Cardiac fibroblast (primary cell): ENCODE results near the gene CYP2D6.
"Not testable (repeated sequence)": the region's sequence is repeated elsewhere in the genome, so short reads cannot be mapped to it uniquely, and the experiment has no call there.

Experiments used
- DNase-seq, 2 donors: peaks; one replicate each; pipeline versions ENCODE4 v3.0.0 to v3.0.0-alpha.2; 2010; ENCODE audit warnings: low read depth in 2 of 2
- H3K4me3 ChIP-seq, 2 donors: replicated peaks in 1 of 2; 1 replicate in 1 of 2; 2 replicates in 1 of 2; pipeline ENCODE4 v1.5.1; 2011; ENCODE audit warnings: low read depth in 2 of 2, low read length in 2 of 2, mild to moderate bottlenecking in 2 of 2, moderate library complexity in 1 of 2
- CTCF ChIP-seq: IDR thresholded peaks from one replicate; pipeline ENCODE4 v1.5.1; 2011; ENCODE audit warnings: low read depth, mild to moderate bottlenecking, low read length, inconsistent platforms

CYP2D6 gene

GRCh38 chr22:42138122-42138770 lies 7.6 kb upstream of the CYP2D6 start:
- H3K4me3 ChIP-seq = no peak overlapping the region
- no peak for TF ChIP-seq CTCF
- DNase-seq = no peak

DNA sequence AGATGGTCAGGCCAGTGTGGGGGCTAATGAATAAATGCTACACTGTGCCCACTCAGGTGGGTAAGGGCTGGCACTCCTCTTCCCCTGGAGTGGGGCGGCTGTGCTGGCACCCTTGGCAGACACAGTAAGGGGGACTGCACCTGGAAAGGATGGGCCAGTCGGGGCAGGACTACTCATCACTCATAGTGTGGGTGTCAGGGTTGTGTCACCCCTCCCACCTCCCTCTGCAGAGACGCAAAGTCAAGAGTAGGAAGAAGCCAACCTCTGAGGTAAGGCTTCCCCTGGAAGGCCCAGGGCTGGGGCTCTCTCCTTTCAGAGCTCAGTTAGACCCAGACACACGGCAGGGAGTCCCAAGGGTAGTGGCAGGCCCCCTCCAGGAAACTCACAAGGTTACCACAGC lies 5.1 kb upstream of the CYP2D6 start:
- not testable (repeated sequence) for H3K4me3 ChIP-seq, DNase-seq

DNA sequence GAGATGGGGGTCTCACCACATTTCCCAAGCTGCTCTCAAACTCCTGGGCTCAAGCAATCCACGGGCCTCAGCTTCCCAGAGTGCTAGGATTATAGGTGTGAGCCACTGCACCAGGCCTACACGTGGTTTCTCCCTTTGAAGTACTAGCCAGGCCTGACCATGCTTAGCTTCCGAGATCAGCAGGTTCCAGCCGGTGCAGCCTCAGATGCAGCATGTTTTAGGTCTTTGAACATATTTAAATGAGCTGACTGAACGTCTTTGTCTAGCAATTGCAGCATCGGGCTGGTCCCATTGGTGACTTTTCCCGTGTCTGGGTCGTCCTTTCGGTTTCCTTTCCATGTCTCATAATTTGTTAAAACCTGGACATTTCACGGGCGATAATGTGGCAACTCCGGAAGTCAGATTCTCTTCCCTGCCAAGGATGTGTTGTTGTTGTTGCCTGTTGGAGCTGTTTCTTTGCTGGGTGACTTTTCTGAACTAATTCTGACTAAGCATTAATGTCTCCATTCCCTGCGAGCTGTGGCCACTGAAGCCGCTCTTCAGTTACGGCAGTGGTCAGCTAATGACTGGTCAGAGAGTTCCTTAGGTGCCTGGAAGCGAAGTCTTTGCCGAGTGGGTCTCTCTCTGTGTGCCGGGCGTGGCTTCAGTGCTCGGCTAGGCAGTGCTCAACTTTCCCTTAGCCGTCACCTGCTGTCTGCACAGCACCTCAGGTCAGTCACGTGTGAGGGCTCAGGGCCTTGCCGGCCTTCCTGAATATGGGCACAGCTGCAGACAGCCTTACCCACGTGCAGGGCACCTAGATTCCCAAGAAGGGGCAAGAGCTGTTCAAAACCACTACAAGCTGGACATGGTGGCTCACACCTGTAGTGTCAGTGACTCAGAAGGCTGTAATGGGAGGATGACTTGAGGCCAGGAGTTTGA lies 3.8 kb upstream of the CYP2D6 start:
- H3K4me3 ChIP-seq = no peak overlapping the region
- DNase-seq = peak in 1 of 2 donors; percentile 22
- no peak for TF ChIP-seq CTCF

DNA sequence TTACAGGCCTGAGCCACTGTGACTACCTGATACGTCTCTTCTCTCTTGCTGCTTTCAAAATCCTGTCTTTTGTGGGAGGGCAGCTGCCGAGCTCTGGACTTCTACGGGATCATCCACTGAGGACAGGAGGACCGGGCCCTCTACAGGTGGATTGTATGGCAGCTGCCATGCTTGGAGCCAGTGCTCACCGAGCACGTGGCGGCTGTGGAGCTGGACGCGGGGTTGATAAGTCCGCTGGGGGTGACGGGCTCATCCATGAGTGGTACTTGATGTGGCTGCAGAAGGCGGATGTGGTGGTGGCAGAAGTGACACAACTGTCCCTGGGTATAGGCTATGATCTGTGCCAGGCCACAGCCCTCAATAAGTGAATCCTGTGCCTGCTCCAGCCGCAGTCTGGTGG lies 1.8 kb upstream of the CYP2D6 start:
- H3K4me3 ChIP-seq = no peak overlapping the region
- TF ChIP-seq CTCF = no peak
- no peak for DNase-seq

DNA sequence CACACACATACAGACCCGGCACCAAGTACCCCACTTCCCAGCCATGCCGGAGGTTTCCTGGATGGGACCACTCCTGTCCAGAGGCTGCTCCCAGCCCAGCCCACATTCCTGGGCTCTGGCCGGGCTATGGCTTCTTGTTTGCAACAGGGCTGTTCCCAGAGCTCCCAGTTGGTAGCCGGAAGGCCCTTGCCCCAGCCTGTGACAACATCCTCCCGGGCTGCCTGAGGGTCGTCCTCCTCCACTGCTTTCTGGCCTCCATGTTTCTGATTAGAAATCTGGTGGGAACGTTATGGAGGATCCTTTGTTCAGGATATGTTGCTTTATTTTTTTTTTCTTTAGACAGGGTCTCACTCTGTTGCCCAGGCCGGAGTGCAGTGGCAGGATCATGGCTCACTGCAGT lies 952 bp upstream of the CYP2D6 start:
- TF ChIP-seq CTCF = no peak
- H3K4me3 ChIP-seq = no peak overlapping the region
- no peak for DNase-seq

DNA sequence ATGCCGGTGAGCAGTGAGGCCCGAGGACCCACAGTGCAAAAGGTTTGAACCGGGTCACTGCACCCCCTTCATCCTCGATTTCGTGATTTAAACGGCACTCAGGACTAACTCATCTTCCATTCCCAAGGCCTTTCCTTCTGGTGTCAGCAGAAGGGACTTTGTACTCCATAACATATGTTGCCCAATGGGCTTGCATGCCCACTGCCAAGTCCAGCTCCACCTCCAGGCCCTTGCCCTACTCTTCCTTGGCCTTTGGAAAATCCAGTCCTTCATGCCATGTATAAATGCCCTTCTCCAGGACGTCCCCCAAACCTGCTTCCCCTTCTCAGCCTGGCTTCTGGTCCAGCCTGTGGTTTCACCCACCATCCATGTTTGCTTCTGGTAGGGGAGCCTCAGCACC lies 428 bp downstream of the CYP2D6 start:
- DNase-seq, H3K4me3 ChIP-seq: not testable (repeated sequence)

DNA sequence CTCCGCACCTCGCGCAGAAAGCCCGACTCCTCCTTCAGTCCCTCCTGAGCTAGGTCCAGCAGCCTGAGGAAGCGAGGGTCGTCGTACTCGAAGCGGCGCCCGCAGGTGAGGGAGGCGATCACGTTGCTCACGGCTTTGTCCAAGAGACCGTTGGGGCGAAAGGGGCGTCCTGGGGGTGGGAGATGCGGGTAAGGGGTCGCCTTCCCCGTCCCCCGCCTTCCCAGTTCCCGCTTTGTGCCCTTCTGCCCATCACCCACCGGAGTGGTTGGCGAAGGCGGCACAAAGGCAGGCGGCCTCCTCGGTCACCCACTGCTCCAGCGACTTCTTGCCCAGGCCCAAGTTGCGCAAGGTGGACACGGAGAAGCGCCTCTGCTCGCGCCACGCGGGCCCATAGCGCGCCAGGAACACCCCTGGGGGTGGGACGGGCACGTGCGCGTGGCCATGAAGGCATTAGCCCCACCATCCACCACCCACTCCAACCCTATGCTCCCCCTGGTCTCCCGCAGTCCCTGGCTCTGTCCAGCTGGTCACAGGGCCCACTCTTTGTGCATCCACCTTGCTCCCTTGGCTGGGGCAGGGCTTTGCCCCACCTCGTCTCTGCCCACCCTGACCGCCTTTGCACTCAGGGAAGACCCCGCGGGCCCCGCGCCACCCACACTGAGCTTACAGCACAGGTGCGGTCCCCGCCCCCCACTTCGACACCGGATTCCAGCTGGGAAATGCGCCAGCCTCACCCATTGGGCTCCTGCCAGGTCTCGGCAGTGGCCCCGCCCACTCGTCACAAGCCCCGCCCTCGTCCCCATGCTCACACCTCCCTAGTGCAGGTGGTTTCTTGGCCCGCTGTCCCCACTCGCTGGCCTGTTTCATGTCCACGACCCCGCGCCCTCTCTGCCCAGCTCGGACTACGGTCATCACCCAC lies 1.6 kb downstream of the CYP2D6 start:
- not testable (repeated sequence) for H3K4me3 ChIP-seq, DNase-seq

DNA sequence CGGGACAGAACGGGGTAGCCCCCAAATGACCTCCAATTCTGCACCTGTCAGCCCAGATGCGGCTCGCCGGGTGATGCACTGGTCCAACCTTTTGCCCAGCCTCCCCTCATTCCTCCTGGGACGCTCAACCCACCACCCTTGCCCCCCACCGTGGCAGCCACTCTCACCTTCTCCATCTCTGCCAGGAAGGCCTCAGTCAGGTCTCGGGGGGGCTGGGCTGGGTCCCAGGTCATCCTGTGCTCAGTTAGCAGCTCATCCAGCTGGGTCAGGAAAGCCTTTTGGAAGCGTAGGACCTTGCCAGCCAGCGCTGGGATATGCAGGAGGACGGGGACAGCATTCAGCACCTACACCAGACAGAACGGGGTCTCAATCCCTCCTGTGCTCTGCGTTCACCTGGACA lies 2.6 kb downstream of the CYP2D6 start:
- not testable (repeated sequence) for H3K4me3 ChIP-seq, DNase-seq
